GM12878 (cell line): ENCODE results near the gene CDH10.

ENCODE experiments used
- MXI1 ChIP-seq: fragments of 150-350 bp; IDR thresholded peaks from 2 replicates; pipeline ENCODE4 v1.6.1; 2011; ENCODE audit warnings: low read depth, mild to moderate bottlenecking, inconsistent platforms, low read length, improper control_type of control experiment
- RELA ChIP-seq: fragments of 450-650 bp; IDR thresholded peaks from 2 replicates; pipeline ENCODE4 v1.8.0; 2014; ENCODE audit warnings: borderline replicate concordance; ENCODE audit not compliant: partially characterized antibody
- YY1 ChIP-seq: IDR thresholded peaks from 2 replicates; pipeline ENCODE4 v1.6.1; 2011; ENCODE audit warnings: low read depth, mild to moderate bottlenecking, low read length
- TF ChIP-seq, protein P1 (sequence below), 3 experiments: IDR thresholded peaks in 2 of 3; conservative IDR thresholded peaks in 1 of 3; 2 replicates each; pipeline ENCODE4 v1.5.1; 2011; ENCODE audit warnings: low read depth in 3 of 3, low read length in 3 of 3, mild to moderate bottlenecking in 3 of 3, control low read depth in 2 of 3, moderate library complexity in 2 of 3, inconsistent platforms in 1 of 3, mixed read lengths in 1 of 3; ENCODE audit not compliant: control insufficient read depth in 2 of 3, insufficient read depth in 1 of 3; ENCODE audit errors: extremely low read depth in 1 of 3

DNA sequence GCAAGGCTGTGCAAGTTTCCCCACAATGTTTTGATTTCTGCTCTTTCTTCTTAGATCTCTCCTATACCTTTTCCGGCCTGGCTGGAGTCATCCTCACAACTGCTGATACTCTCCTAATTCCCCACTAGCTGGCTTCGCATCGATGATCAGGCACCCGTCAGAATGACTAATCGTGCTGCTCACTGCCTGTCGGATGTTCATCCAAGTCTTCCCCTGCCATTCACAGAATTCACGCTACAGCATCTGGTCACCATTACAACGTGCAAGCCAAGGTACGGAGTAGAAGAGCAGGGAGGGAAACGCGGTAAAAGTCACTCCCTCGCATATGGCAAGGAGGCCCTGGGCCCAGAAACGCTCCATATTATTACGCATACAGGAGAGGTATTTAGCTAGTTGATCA is 35.1 kb downstream of the CDH10 start:
- TF ChIP-seq MXI1 = no peak
- TF ChIP-seq YY1 = no peak
- TF ChIP-seq, protein P1, sequence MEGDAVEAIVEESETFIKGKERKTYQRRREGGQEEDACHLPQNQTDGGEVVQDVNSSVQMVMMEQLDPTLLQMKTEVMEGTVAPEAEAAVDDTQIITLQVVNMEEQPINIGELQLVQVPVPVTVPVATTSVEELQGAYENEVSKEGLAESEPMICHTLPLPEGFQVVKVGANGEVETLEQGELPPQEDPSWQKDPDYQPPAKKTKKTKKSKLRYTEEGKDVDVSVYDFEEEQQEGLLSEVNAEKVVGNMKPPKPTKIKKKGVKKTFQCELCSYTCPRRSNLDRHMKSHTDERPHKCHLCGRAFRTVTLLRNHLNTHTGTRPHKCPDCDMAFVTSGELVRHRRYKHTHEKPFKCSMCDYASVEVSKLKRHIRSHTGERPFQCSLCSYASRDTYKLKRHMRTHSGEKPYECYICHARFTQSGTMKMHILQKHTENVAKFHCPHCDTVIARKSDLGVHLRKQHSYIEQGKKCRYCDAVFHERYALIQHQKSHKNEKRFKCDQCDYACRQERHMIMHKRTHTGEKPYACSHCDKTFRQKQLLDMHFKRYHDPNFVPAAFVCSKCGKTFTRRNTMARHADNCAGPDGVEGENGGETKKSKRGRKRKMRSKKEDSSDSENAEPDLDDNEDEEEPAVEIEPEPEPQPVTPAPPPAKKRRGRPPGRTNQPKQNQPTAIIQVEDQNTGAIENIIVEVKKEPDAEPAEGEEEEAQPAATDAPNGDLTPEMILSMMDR (IDR thresholded peaks at IDR 0.05 in 2 of 3, conservative IDR thresholded peaks at IDR 0.05 in 1 of 3; ENCODE audit: control insufficient read depth in 2 of 3, extremely low read depth in 1 of 3, insufficient read depth in 1 of 3, low read depth in 3 of 3, low read length in 3 of 3) = no peak
- TF ChIP-seq RELA = no peak
